H1 (cell line): ENCODE data around the gene GSTA3. TPM values are rescaled to one million over a fixed set of nuclear protein-coding genes. Genes with fewer than 3 reads are reported as not detected.

Source experiments
- CHD1 ChIP-seq: IDR thresholded peaks from 2 replicates; pipeline ENCODE4 v1.6.1; 2012; ENCODE audit warnings: low read depth, low read length, improper control_type of control experiment
- CHD7 ChIP-seq: fragments of 300-600 bp; sonication (generic); IDR thresholded peaks from 2 replicates; pipeline ENCODE4 v1.7.1; 2012; ENCODE audit warnings: low read length, moderate library complexity, mild to moderate bottlenecking, inconsistent platforms; ENCODE audit not compliant: insufficient replicate concordance
- RAD21 ChIP-seq, 2 experiments: IDR thresholded peaks in 1 of 2; conservative IDR thresholded peaks in 1 of 2; 2 replicates each; pipeline ENCODE4 v1.6.1; 2011; ENCODE audit warnings: low read depth in 2 of 2, low read length in 2 of 2, improper control_type of control experiment in 1 of 2, inconsistent platforms in 1 of 2, mild to moderate bottlenecking in 1 of 2, moderate library complexity in 1 of 2
- polyA plus RNA-seq, 7 experiments: library from polyadenylated mRNA; depleted of rRNA in 3 of 7; stranded (reverse) in 5 of 7; unstranded in 2 of 7; fragments of >200 nt in 5 of 7; fragments of 200-250 nt in 2 of 7; gene quantifications; 1 replicate in 5 of 7; 2 replicates in 1 of 7; 4 replicates in 1 of 7; pipeline versions ENCODE4 v1.2.1 to v1.2.3, GENCODE V29; 2011 to 2013; ENCODE audit warnings: missing spikeins in 2 of 7, mixed read lengths in 2 of 7
- total RNA-seq: library from RNA; stranded (reverse); fragmentation: NEBNext Ultra II Directional; extraction: Animal tissue kit (Norgen Biotek cat#: 25700); gene quantifications from 2 replicates; pipeline ENCODE4 v1.2.1, GENCODE V29; 2021

GSTA3 gene
- total and polyA plus RNA-seq, 2 of the 8 experiments (the other 6 are each of a cell fraction or from before 2014, with no cell fraction given) = not detected

- TF ChIP-seq CHD7 (no peak), CHD1 (no peak), RAD21 (IDR thresholded peaks at IDR 0.05 in 1 of 2, conservative IDR thresholded peaks at IDR 0.05 in 1 of 2; ENCODE audit: low read depth in 2 of 2, low read length in 2 of 2) (no peak)
Measured at GRCh38 chr6:52909531-52909930, at the start of gene GSTA3 (continued).
